MCF 10A (cell line): ENCODE measurements around the gene CA9. TPM values are rescaled to one million over a fixed set of nuclear protein-coding genes. Genes with fewer than 3 reads are reported as not detected.
A peak's percentile ranks its signal among the peaks of the same experiment; 100 is the strongest.

Experiments used
- BruUV-seq: library from RNA; stranded (reverse); fragments of 400-500 nt; replicated peaks from 2 replicates; lab custom pipeline; 2021; lab: Mats Ljungman, UMichigan
- CTCF ChIA-PET: fragments of 300-600 bp; sonication (Branson Sonifier 250); formaldehyde crosslinking; extraction: SDS; loops from one replicate; lab custom pipeline; 2021; ENCODE audit warnings: antibody characterized with exemption, inconsistent platforms; lab: Yijun Ruan, JAX
- POLR2A ChIA-PET: fragments of 300-600, 350-650 bp; sonication (Branson Sonifier 250); formaldehyde crosslinking; extraction: SDS; loops from one replicate; lab custom pipeline; 2020; ENCODE audit warnings: antibody characterized with exemption, inconsistent platforms; lab: Yijun Ruan, JAX
- DNase-seq: peaks from one replicate; pipeline ENCODE4 v3.0.0-alpha.2; 2018; ENCODE audit not compliant: unreplicated experiment
- H3K27ac Mint-ChIP-seq: one replicate; pipeline ENCODE4 v1.8.0; 2022; ENCODE audit warnings: mild to moderate bottlenecking, low read depth, mixed read lengths; ENCODE audit not compliant: unreplicated experiment
- H3K27me3 Mint-ChIP-seq: one replicate; pipeline ENCODE4 v1.8.0; 2022; ENCODE audit warnings: mixed read lengths; ENCODE audit not compliant: insufficient read depth, unreplicated experiment
- H3K36me3 Mint-ChIP-seq: one replicate; pipeline ENCODE4 v1.8.0; 2022; ENCODE audit warnings: mild to moderate bottlenecking, moderate library complexity, mixed read lengths; ENCODE audit not compliant: insufficient read depth, unreplicated experiment
- H3K4me1 Mint-ChIP-seq: one replicate; pipeline ENCODE4 v1.8.0; 2022; ENCODE audit warnings: mixed read lengths; ENCODE audit not compliant: insufficient read depth, unreplicated experiment
- H3K4me3 Mint-ChIP-seq: one replicate; pipeline ENCODE4 v1.8.0; 2022; ENCODE audit warnings: mild to moderate bottlenecking, moderate library complexity, mixed read lengths; ENCODE audit not compliant: unreplicated experiment
- H3K9me3 Mint-ChIP-seq: one replicate; pipeline ENCODE4 v1.8.0; 2022; ENCODE audit warnings: mixed read lengths; ENCODE audit not compliant: unreplicated experiment
- CTCF ChIP-seq: fragments of 200-600 bp; IDR thresholded peaks from one replicate; pipeline ENCODE4 v1.8.0; 2022; ENCODE audit warnings: antibody characterized with exemption, mild to moderate bottlenecking; ENCODE audit not compliant: unreplicated experiment
- intact Hi-C: fragments of 100-400 bp; cut with micrococcal nuclease; formaldehyde crosslinking; loops from 2 replicates; pipeline ENCODE4 v1.14.1; 2022
- total RNA-seq: library from RNA; stranded (reverse); gene quantifications from 2 replicates; pipeline ENCODE4 v1.2.3, GENCODE V29; 2022

The CA9 gene
- total RNA-seq, 1 experiment from 2014 or later: not detected

GRCh38 chr9:35666549-35666948, 7.2 kb upstream of the CA9 start:
- Mint-ChIP-seq H3K4me1 (peaks cover 12% of the 10 kb centered on the region), H3K4me3 (no peak overlapping the region), H3K27me3 (no peaks in the 10 kb centered on the region), H3K27ac (no peak overlapping the region), H3K9me3 (no peaks in the 10 kb centered on the region), H3K36me3 (peaks cover 9% of the 10 kb centered on the region)
- no TSS peak for BruUV-seq
- no peak for TF ChIP-seq CTCF
- ChIA-PET POLR2A (interaction anchor here (1.6 to 4.0 kb wide), 2 partner anchors 24 to 86 kb away, joined by 3 to 29 read pairs; partner anchors contain the start of gene TPM2), CTCF (interaction anchor here (0.7 to 1.8 kb wide), 3 partner anchors 11 to 25 kb away, joined by 3 to 5 read pairs (median 4); no protein-coding TSS in a partner anchor)
- intact Hi-C loops: no loop called here
- DNase-seq: no peak

GRCh38 chr9:35667939-35668338, 5.8 kb upstream of the CA9 start:
- H3K9me3 Mint-ChIP-seq: no peaks in the 10 kb centered on the region
- no peak for DNase-seq
- POLR2A ChIA-PET: interaction anchor here (1.3 kb wide), 1 partner anchor 27 kb away, joined by 6 read pairs; no protein-coding TSS in a partner anchor
- CTCF ChIA-PET: interaction anchor here (0.6 to 1.1 kb wide), 2 partner anchors 21 to 705 kb away, joined by 3 read pairs; no protein-coding TSS in a partner anchor
- no TSS peak for BruUV-seq
- H3K4me1 Mint-ChIP-seq: peaks cover 6% of the 10 kb centered on the region
- H3K36me3 Mint-ChIP-seq: peaks cover under 1% of the 10 kb centered on the region
- no peak overlapping the region for H3K27ac Mint-ChIP-seq
- H3K4me3 Mint-ChIP-seq: no peak overlapping the region
- no peaks in the 10 kb centered on the region for H3K27me3 Mint-ChIP-seq
- intact Hi-C loops: no loop called here
- TF ChIP-seq CTCF: no peak

- ChIA-PET CTCF (interaction anchor here (0.6 to 3.9 kb wide), 7 partner anchors 11 to 143 kb away, joined by 3 to 24 read pairs (median 3); partner anchors contain the start of genes CCDC107 and RMRP), POLR2A (interaction anchor here (0.7 to 1.6 kb wide), 5 partner anchors 10 to 209 kb away, joined by 3 to 6 read pairs (median 3); partner anchors contain the start of genes CREB3 and TLN1)
- Mint-ChIP-seq H3K27me3 (no peaks in the 10 kb centered on the region), H3K27ac (no peak overlapping the region), H3K4me3 (no peak overlapping the region), H3K9me3 (no peaks in the 10 kb centered on the region), H3K36me3 (no peaks in the 10 kb centered on the region), H3K4me1 (peaks cover 15% of the 10 kb centered on the region)
- intact Hi-C loops: no loop called here
- TF ChIP-seq CTCF: no peak
- BruUV-seq: no TSS peak
- DNase-seq: peak; percentile 38
Measured at GRCh38 chr9:35669331-35670145, 4.2 kb upstream of the CA9 start.

GRCh38 chr9:35674025-35674361, 265 bp downstream of the CA9 start:
- DNase-seq: no peak
- no TSS peak for BruUV-seq
- ChIA-PET CTCF (interaction anchor here (0.7 to 0.8 kb wide), 2 partner anchors 15 to 1270 kb away, joined by 4 to 5 read pairs; no protein-coding TSS in a partner anchor), POLR2A (interaction anchor here (1.0 to 2.3 kb wide), 3 partner anchors 8 to 17 kb away, joined by 3 to 9 read pairs (median 4); no protein-coding TSS in a partner anchor)
- Mint-ChIP-seq H3K9me3 (no peaks in the 10 kb centered on the region), H3K27me3 (no peaks in the 10 kb centered on the region), H3K4me3 (no peak overlapping the region), H3K4me1 (peaks cover 17% of the 10 kb centered on the region), H3K27ac (no peak overlapping the region), H3K36me3 (no peaks in the 10 kb centered on the region)
- intact Hi-C loops: no loop called here
- no peak for TF ChIP-seq CTCF
